ENCODE results near the gene ITSN1. TPM values are rescaled to one million over a fixed set of nuclear protein-coding genes. Genes with fewer than 3 reads are reported as not detected.

The ITSN1 gene
- total RNA-seq, 1 experiment from 2014 or later = 50.3 TPM

GRCh38 chr21:33791073-33791472, 148.8 kb downstream of the ITSN1 start:
- H3K9me3 ChIP-seq (ENCODE audit: control insufficient read depth, insufficient read depth, low read depth, low read length) = no peaks in the 10 kb centered on the region
- H3K36me3 ChIP-seq (ENCODE audit: control insufficient read depth, insufficient read depth, low read length) = no peaks in the 10 kb centered on the region; the same call in 1 of the 2 replicates
- no peaks in the 10 kb centered on the region for H3K27me3 ChIP-seq (ENCODE audit: control insufficient read depth, insufficient read depth, low read length)
- H3K27ac ChIP-seq (ENCODE audit: low read length) = no peak overlapping the region
- no TSS peak for BruUV-seq (replicated peaks)
- in situ Hi-C loops (cut with HindIII; ENCODE audit: low pct_unique_long_range_greater_than_20kb, low sequenced_read_pairs) = no loop called here
- DNase-seq (ENCODE audit: low read depth, low spot score) = no peak
- no peaks in the 10 kb centered on the region for H3K4me1 ChIP-seq (ENCODE audit: control insufficient read depth, insufficient read depth, low read length)
- TF ChIP-seq TCF7L2 (IDR thresholded peaks at IDR 0.05; ENCODE audit: low read depth, low read length) (no peak), REST (IDR thresholded peaks at IDR 0.05; ENCODE audit: insufficient read depth in 1 of 2, low read depth in 2 of 2, low read length in 1 of 2) (no peak), SIN3A (IDR thresholded peaks at IDR 0.05; ENCODE audit: borderline replicate concordance, insufficient read depth, low read depth, low read length) (no peak), CTCF (IDR thresholded peaks at IDR 0.05) (no peak), POLR2AphosphoS5 (IDR thresholded peaks at IDR 0.05; ENCODE audit: low read depth, low read length) (no peak)
- no peak overlapping the region for H3K4me3 ChIP-seq (ENCODE audit: low read depth in 2 of 2, low read length in 2 of 2)
- intact Hi-C loops (cut with micrococcal nuclease; ENCODE audit: unreplicated experiment) = no loop called here
- CTCF ChIA-PET = no interaction called here
- POLR2A ChIA-PET = no interaction called here
- ATAC-seq = no peak

- in situ Hi-C loops (cut with HindIII; ENCODE audit: low pct_unique_long_range_greater_than_20kb, low sequenced_read_pairs) = no loop called here
- no peak for ATAC-seq
- H3K9me3 ChIP-seq (ENCODE audit: control insufficient read depth, insufficient read depth, low read depth, low read length) = no peaks in the 10 kb centered on the region
- H3K36me3 ChIP-seq (ENCODE audit: control insufficient read depth, insufficient read depth, low read length) = peaks cover 2% of the 10 kb centered on the region; the same call in 1 of the 2 replicates
- H3K4me3 ChIP-seq (ENCODE audit: low read depth in 2 of 2, low read length in 2 of 2) = no peak overlapping the region
- BruUV-seq (replicated peaks) = no TSS peak
- no peaks in the 10 kb centered on the region for H3K27me3 ChIP-seq (ENCODE audit: control insufficient read depth, insufficient read depth, low read length)
- TF ChIP-seq REST (IDR thresholded peaks at IDR 0.05; ENCODE audit: insufficient read depth in 1 of 2, low read depth in 2 of 2, low read length in 1 of 2) = no peak
- TF ChIP-seq TCF7L2 (IDR thresholded peaks at IDR 0.05; ENCODE audit: low read depth, low read length) = no peak
- TF ChIP-seq SIN3A (IDR thresholded peaks at IDR 0.05; ENCODE audit: borderline replicate concordance, insufficient read depth, low read depth, low read length) = no peak
- TF ChIP-seq CTCF (IDR thresholded peaks at IDR 0.05) = no peak
- TF ChIP-seq POLR2AphosphoS5 (IDR thresholded peaks at IDR 0.05; ENCODE audit: low read depth, low read length) = no peak
- no peak for DNase-seq (ENCODE audit: low read depth, low spot score)
- intact Hi-C loops (cut with micrococcal nuclease; ENCODE audit: unreplicated experiment) = no loop called here
- CTCF ChIA-PET = no interaction called here
- POLR2A ChIA-PET = no interaction called here
- no peaks in the 10 kb centered on the region for H3K4me1 ChIP-seq (ENCODE audit: control insufficient read depth, insufficient read depth, low read length)
- no peak overlapping the region for H3K27ac ChIP-seq (ENCODE audit: low read length)
Observed at GRCh38 chr21:33794596-33794995, 152.3 kb downstream of the ITSN1 start.
